ENCODE results near the gene PFDN2. TPM values are rescaled to one million over a fixed set of nuclear protein-coding genes. Genes with fewer than 3 reads are reported as not detected.

PFDN2 gene
- total and polyA plus RNA-seq, 2 of the 8 experiments (the other 6 are each of a cell fraction or from before 2014, with no cell fraction given) = 66.2 to 71.2 TPM

GRCh38 chr1:161066694-161067093 is 51.1 kb downstream of the PFDN2 start:
- Histone ChIP-seq H4K8ac (ENCODE audit: extremely low read depth, insufficient read depth, low read length) (no peak overlapping the region), H3K79me1 (ENCODE audit: low read depth, low read length) (no peaks in the 10 kb centered on the region), H3K18ac (ENCODE audit: extremely low read depth, low read length) (no peak overlapping the region), H2BK20ac (ENCODE audit: low read length) (no peak overlapping the region), H3K23ac (ENCODE audit: insufficient read length) (no peak overlapping the region), H2BK120ac (replicated peaks; ENCODE audit: low read depth, low read length) (no peak overlapping the region), H3K9ac (replicated peaks in 1 of 4; ENCODE audit: extremely low read depth in 1 of 4, low read depth in 3 of 4, low read length in 3 of 4) (no peak overlapping the region), H3K14ac (ENCODE audit: insufficient read length) (no peak overlapping the region), H2BK5ac (ENCODE audit: low read depth, low read length) (no peak overlapping the region), H3K27ac (ENCODE audit: low read depth, low read length) (no peak overlapping the region), H2AFZ (ENCODE audit: low read length) (no peak overlapping the region), H4K20me1 (replicated peaks in 1 of 2; ENCODE audit: control insufficient read depth in 1 of 2, insufficient read depth in 2 of 2, low read length in 2 of 2) (no peaks in the 10 kb centered on the region), H3K36me3 (ENCODE audit: control insufficient read depth in 2 of 4, insufficient read depth in 4 of 4, low read length in 3 of 4) (no peaks in the 10 kb centered on the region), H3K56ac (replicated peaks; ENCODE audit: insufficient read length, low read depth, low read length) (no peak overlapping the region), H3K4me1 (replicated peaks in 1 of 4; ENCODE audit: control insufficient read depth in 3 of 4, insufficient read depth in 4 of 4, low read length in 3 of 4) (peaks cover 0 to 8% (median 3%) of the 10 kb centered on the region in 4 experiments; a peak in 3 of 7 replicates), H3K79me2 (ENCODE audit: control insufficient read depth in 1 of 2, insufficient read depth in 2 of 2, low read length in 2 of 2) (no peaks in the 10 kb centered on the region), H3K9me3 (ENCODE audit: insufficient read depth in 2 of 2, low read depth in 1 of 2, low read length in 1 of 2) (no peaks in the 10 kb centered on the region), H4K5ac (ENCODE audit: insufficient read length, low read depth, low read length) (no peak overlapping the region), H2AK5ac (ENCODE audit: low read depth, low read length) (no peak overlapping the region), H2BK15ac (ENCODE audit: low read length) (no peak overlapping the region), H2BK12ac (ENCODE audit: low read depth, low read length) (no peak overlapping the region), H3K4me3 (ENCODE audit: extremely low read depth in 1 of 4, insufficient read depth in 2 of 4, low read depth in 3 of 4, low read length in 4 of 4) (no peak overlapping the region), H4K91ac (replicated peaks; ENCODE audit: insufficient read length, low read length) (no peak overlapping the region), H3K4me2 (ENCODE audit: insufficient read depth in 1 of 2, low read depth in 2 of 2, low read length in 2 of 2) (no peak overlapping the region), H3K23me2 (ENCODE audit: low read depth, low read length) (no peaks in the 10 kb centered on the region), H3K27me3 (replicated peaks in 1 of 4; ENCODE audit: control insufficient read depth in 3 of 4, extremely low read depth in 1 of 4, insufficient read depth in 3 of 4, low read length in 3 of 4) (no peaks in the 10 kb centered on the region), H3K4ac (replicated peaks; ENCODE audit: insufficient read length, low read depth, low read length) (no peak overlapping the region)
- FAIRE-seq (no peak), DNase-seq (ENCODE audit: low read depth in 1 of 2, low spot score in 2 of 2) (no peak)
- POLR2A ChIA-PET (ENCODE audit: partially characterized antibody) = interaction anchor here (1.6 kb wide), 1 partner anchor 21 kb away, joined by 8 read pairs; the partner anchor contains the start of gene USF1
- WGBS, 2 experiments (ENCODE audit: extremely low coverage in 1 of 2, insufficient coverage in 1 of 2, insufficient read length in 1 of 2, insufficient replicate concordance in 2 of 2, low coverage in 1 of 2, low lambda C conversion rate in 2 of 2, missing lambda C conversion rate in 1 of 2) = 92% methylated on average over 3 of the region's 3 CpGs; no CpG with 5 or more reads in 1 of the 2 experiments
- CTCF ChIA-PET (ENCODE audit: partially characterized antibody) = interaction anchor here (17.8 kb wide), 1 partner anchor 30 kb away, joined by 282 read pairs; the partner anchor contains the start of gene KLHDC9
- TF ChIP-seq JUN (IDR thresholded peaks at IDR 0.05; ENCODE audit: low read depth, low read length) (no peak), RBBP5 (IDR thresholded peaks at IDR 0.05; ENCODE audit: borderline replicate concordance, low read depth, low read length) (no peak), SIX5 (IDR thresholded peaks at IDR 0.05; ENCODE audit: low read depth, low read length) (no peak), TCF12 (IDR thresholded peaks at IDR 0.05; ENCODE audit: low read depth, low read length) (no peak), NANOG (IDR thresholded peaks at IDR 0.05; ENCODE audit: insufficient read depth, low read depth, low read length, poor library complexity, severe bottlenecking) (no peak), KDM5A (IDR thresholded peaks at IDR 0.05; ENCODE audit: low read length) (no peak), TAF7 (optimal IDR thresholded peaks at IDR 0.05; ENCODE audit: borderline replicate concordance, low read depth, low read length) (no peak), RNF2 (IDR thresholded peaks at IDR 0.05; ENCODE audit: borderline replicate concordance, low read depth, low read length, missing control alignments, poor library complexity, severe bottlenecking) (no peak), EP300 (IDR thresholded peaks at IDR 0.05; ENCODE audit: borderline replicate concordance in 1 of 2, low read depth in 2 of 2, low read length in 2 of 2) (no peak), USF2 (IDR thresholded peaks at IDR 0.05; ENCODE audit: low read length) (no peak), KDM1A (IDR thresholded peaks at IDR 0.05; ENCODE audit: borderline replicate concordance, low read length) (no peak)

Data from H1 (cell line).